Fibroblast of mammary gland (primary cell): ENCODE data around the gene RBMS3.
A peak's percentile ranks its signal among the peaks of the same experiment; 100 is the strongest.

ENCODE experiments used
- DNase-seq: peaks from one replicate; pipeline ENCODE4 v3.0.0-alpha.2; 2010; ENCODE audit warnings: low read depth
- H3K4me3 ChIP-seq: 2 replicates; pipeline ENCODE4 v1.5.1; 2011; ENCODE audit warnings: low read depth, mild to moderate bottlenecking, low read length, moderate library complexity; ENCODE audit not compliant: control insufficient read depth
- TF ChIP-seq, protein P1 (sequence below): conservative IDR thresholded peaks from 2 replicates; pipeline ENCODE4 v1.5.1; 2011; ENCODE audit warnings: low read depth, low read length, inconsistent platforms; ENCODE audit not compliant: control insufficient read depth, insufficient read depth

Gene RBMS3

DNA sequence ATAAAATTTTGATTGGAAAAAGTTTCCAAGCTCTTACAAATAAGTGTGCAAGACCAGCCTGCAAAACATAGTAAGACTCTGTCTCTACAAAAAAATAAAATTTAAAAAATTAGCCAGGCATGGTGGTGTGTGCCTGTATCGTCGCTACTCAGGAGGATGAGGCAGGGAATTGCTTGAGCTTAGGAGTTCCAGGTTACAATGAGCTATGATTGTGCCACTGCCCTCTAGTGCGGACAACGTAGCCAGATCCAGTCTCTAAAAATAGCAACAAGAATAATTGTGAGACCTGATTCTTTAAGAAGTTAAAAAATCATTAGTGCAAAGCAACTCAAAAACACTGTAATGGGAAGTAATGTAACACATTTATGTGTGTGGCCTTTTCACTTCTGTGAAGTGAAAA lies 251.6 kb downstream of the RBMS3 start:
- no peak overlapping the region for H3K4me3 ChIP-seq
- TF ChIP-seq, protein P1, sequence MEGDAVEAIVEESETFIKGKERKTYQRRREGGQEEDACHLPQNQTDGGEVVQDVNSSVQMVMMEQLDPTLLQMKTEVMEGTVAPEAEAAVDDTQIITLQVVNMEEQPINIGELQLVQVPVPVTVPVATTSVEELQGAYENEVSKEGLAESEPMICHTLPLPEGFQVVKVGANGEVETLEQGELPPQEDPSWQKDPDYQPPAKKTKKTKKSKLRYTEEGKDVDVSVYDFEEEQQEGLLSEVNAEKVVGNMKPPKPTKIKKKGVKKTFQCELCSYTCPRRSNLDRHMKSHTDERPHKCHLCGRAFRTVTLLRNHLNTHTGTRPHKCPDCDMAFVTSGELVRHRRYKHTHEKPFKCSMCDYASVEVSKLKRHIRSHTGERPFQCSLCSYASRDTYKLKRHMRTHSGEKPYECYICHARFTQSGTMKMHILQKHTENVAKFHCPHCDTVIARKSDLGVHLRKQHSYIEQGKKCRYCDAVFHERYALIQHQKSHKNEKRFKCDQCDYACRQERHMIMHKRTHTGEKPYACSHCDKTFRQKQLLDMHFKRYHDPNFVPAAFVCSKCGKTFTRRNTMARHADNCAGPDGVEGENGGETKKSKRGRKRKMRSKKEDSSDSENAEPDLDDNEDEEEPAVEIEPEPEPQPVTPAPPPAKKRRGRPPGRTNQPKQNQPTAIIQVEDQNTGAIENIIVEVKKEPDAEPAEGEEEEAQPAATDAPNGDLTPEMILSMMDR = no peak
- no peak for DNase-seq

DNA sequence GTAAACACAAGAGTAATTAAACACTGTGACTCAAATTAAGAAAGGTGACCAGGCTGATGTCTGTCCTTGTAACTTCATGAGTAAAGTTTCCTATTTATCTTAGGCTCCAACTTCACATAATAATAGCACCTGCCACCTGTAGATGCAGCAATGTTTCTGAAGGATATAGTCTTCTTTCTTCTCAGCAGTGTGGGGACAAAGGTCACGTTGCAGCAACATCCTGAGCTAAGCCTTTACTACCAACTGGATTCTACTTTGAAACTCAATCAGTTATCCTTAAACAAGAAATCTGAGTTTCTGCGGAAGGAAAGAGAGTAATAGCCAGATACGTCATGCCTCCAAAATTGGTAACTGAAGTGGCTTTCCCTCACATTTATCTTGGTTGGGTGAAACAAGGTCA lies 253.1 kb downstream of the RBMS3 start:
- DNase-seq = no peak
- H3K4me3 ChIP-seq = no peak overlapping the region

DNA sequence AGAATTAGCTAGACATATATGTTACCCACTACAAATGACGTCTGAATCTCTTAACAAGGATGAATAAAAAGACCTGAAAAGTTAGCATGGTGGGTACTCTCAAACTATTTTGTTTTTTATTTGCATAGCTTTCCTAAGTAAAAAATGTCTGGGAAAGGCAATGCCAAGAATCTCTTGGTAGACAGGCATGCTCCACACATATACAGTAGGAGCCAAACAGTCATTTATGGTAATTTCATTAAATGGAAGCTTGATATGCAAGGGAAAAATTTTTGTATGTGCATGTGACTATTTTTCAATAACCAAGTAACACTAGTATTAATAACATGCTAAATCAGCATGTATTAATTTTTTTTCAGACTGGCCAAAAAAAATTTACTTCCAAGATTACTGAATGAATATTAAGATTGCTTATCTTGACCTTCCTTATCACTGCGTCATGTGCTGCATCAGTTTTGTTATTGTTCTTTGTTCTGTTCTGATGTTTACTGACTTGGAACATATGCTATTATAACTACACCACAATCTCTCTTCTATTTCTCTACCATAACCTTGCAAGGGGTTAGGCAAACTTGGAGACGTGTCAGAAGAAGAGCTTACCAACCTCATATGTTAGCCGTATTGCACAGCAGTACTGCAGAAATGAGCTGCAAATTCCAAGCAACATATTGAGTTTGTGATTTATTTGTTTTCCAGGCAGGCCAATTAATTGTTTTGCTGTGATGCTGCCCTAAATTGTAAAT lies 255.3 kb downstream of the RBMS3 start:
- TF ChIP-seq, protein P1 = no peak
- DNase-seq = no peak
- no peak overlapping the region for H3K4me3 ChIP-seq

More for the DNA sequence above, 253.1 kb downstream of the RBMS3 start:
- TF ChIP-seq, protein P1 = no peak

DNA sequence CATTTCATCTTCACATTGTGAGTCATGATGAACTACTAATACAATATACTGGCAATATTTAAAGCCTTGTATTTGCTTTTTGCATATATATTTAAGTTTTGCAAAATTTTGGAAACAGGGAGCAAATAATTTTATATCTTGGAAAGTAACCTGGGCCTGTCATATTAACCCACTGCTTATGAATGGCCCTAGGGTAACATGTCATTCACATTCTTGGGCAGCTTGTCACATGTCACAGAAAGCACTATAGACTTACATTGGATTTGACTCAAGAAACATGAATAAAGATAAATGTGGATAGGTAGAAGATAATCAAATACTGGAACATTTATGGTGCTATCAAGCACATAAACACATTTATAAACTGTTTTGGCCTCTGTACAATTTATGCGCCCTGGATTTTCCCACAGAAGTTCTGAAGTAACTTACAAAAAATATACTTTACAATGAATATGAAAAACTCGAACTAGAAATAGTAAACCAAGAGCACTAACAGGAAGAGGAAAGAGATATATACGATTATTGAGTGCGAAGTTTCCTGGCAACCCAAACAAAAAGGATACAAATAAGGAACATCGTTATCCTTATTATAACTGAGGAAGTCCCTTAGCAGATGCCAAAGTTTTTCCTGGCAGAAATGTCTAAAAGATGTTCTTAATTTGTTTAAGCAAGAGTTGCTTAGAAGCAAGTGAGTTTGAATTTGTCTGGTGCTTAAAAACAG lies 257.2 kb downstream of the RBMS3 start:
- peak; percentile 42 for DNase-seq
- H3K4me3 ChIP-seq = no peak overlapping the region
- TF ChIP-seq, protein P1 = no peak

DNA sequence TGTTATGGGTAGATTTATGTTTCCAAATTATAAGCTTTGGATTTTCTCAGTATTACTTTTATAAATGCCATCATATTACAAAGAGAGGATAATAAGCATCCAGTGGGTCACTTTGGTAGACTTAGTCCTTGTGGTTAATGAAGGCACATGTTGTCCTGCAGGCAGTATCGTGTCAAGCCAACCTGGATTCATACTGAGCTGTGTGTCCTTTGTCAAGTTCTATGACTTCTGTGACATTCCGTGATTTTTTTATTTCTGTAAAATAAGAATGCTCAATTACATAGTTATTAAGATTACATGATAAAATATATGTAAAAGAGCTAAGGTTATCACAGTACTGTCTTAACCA lies 257.7 kb downstream of the RBMS3 start:
- no peak for DNase-seq
- TF ChIP-seq, protein P1 = no peak
- no peak overlapping the region for H3K4me3 ChIP-seq

- DNase-seq = no peak
- no peak overlapping the region for H3K4me3 ChIP-seq
- TF ChIP-seq, protein P1 = no peak
Observed at GRCh38 chr3:29540544-29540943, 259.7 kb downstream of the RBMS3 start.
